Adipocyte (in vitro differentiated cells): ENCODE measurements around the gene CCT2.
A peak's percentile ranks its signal among the peaks of the same experiment; 100 is the strongest.

Experiments used
- DNase-seq: peaks from one replicate; pipeline ENCODE4 v3.0.0-alpha.2; 2015; ENCODE audit warnings: low read depth
- H3K27me3 ChIP-seq: replicated peaks from 2 replicates; pipeline ENCODE4 v1.7.0; 2013; ENCODE audit warnings: mild to moderate bottlenecking, low read length, moderate library complexity; ENCODE audit not compliant: control insufficient read depth, insufficient read depth
- H3K36me3 ChIP-seq: 2 replicates; pipeline ENCODE4 v1.7.0; 2013; ENCODE audit warnings: low read length, mild to moderate bottlenecking, moderate library complexity; ENCODE audit not compliant: control insufficient read depth, insufficient read depth, severe bottlenecking
- H3K4me1 ChIP-seq: 2 replicates; pipeline ENCODE4 v1.7.0; 2013; ENCODE audit warnings: mild to moderate bottlenecking, low read length, moderate library complexity; ENCODE audit not compliant: control insufficient read depth, insufficient read depth
- H3K4me3 ChIP-seq: 2 replicates; pipeline ENCODE4 v1.7.0; 2013; ENCODE audit warnings: mild to moderate bottlenecking, low read length, moderate library complexity
- H3K9ac ChIP-seq: 2 replicates; pipeline ENCODE4 v1.7.0; 2013; ENCODE audit warnings: mild to moderate bottlenecking, low read length, moderate library complexity
- H3K9me3 ChIP-seq: 2 replicates; pipeline ENCODE4 v1.7.0; 2013; ENCODE audit warnings: mild to moderate bottlenecking, low read length, moderate library complexity; ENCODE audit not compliant: control insufficient read depth

CCT2 gene

DNA sequence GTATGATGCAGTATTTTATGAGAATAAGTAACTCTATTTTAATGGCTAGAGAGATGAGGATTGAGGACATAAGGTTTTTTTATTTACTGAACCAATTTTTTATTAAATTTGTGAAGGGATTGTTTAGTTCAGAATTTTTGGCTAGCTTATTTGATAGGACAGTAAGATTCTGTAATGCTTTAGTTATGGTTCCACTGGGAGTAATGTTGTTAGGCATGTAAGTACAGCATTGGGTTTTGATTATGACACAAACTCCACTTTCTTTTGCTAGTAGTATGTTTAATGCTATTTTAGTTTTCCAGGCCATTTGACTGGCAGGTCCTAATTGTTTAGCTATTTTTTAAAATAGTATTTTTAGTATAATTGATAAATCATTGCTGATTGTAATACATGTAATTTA lies 59.3 kb downstream of the CCT2 start:
- peaks cover 21% of the 10 kb centered on the region for H3K4me1 ChIP-seq
- H3K36me3 ChIP-seq = no peaks in the 10 kb centered on the region
- H3K4me3 ChIP-seq = no peak overlapping the region
- no peak overlapping the region for H3K9ac ChIP-seq
- no peaks in the 10 kb centered on the region for H3K9me3 ChIP-seq
- no peaks in the 10 kb centered on the region for H3K27me3 ChIP-seq
- DNase-seq = no peak

GRCh38 chr12:69645031-69645430 lies 59.8 kb downstream of the CCT2 start:
- Histone ChIP-seq H3K4me3 (no peak overlapping the region), H3K9me3 (no peaks in the 10 kb centered on the region), H3K9ac (no peak overlapping the region), H3K4me1 (peaks cover 21% of the 10 kb centered on the region), H3K36me3 (no peaks in the 10 kb centered on the region), H3K27me3 (no peaks in the 10 kb centered on the region)
- no peak for DNase-seq

DNA sequence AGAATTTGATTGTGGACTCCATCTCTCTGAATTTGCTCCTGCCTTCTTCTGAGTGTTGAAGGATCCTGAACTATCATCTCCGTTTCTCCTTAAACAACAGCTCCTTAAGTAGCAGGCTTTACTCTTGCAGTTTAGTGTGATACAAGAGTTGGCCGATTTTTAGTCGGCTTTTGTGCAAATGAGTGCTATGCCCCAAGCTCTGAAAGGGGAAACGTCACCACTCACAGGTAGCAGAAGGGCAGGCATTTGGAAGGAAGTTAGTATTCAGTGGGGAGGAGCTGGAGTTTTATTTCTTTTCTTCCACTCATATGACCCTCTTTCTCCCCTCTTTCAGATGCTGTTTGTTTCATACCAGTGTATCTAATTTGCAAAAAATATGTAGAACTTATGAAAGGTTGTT lies 61.9 kb downstream of the CCT2 start:
- no peak overlapping the region for H3K9ac ChIP-seq
- H3K4me3 ChIP-seq = no peak overlapping the region
- no peaks in the 10 kb centered on the region for H3K36me3 ChIP-seq
- H3K9me3 ChIP-seq = no peaks in the 10 kb centered on the region
- peaks cover 21% of the 10 kb centered on the region for H3K4me1 ChIP-seq
- H3K27me3 ChIP-seq = no peaks in the 10 kb centered on the region
- no peak for DNase-seq

DNA sequence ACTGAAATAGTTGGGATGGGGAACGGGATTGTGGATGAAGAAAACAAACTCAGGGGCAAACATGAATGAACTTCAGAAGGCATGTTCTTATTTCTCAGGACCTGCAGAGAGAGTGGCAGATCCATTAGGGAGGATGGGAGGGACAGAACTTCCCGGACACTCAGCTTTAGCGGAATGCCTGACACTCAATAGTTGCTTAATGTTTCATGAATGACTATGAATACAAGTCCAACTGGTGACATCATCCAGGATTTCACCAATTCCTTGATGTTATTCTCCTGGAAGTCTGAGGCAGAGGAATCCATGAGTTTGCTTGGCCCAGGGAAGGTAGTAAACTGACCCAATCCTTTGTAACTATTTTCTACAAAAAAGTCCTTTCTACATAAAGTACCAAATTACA lies 63.2 kb downstream of the CCT2 start:
- Histone ChIP-seq H3K27me3 (no peaks in the 10 kb centered on the region), H3K4me1 (peaks cover 21% of the 10 kb centered on the region), H3K9me3 (no peaks in the 10 kb centered on the region), H3K9ac (no peak overlapping the region), H3K4me3 (no peak overlapping the region), H3K36me3 (no peaks in the 10 kb centered on the region)
- DNase-seq = peak; percentile 86

DNA sequence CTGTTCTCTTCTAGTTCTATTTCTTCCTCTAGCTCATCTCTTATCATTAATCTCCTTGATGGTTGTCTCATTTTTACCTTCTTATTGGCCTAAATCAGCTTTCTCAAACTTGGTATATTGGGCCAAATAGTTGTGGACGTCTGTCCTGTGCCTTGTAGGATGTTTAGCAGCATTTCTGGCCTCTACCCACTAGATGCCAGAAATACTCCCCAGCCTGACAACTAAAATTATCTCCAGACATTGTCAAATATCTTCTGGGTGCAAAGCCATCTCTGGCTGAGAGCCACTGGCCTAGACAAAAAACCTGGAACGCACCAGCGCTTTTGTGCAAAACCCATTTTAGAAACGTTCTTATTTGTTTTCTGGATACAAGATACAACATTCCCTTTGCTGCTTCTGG lies 64.3 kb downstream of the CCT2 start:
- Histone ChIP-seq H3K27me3 (no peaks in the 10 kb centered on the region), H3K9ac (no peak overlapping the region), H3K9me3 (no peaks in the 10 kb centered on the region), H3K4me3 (no peak overlapping the region), H3K4me1 (peaks cover 25% of the 10 kb centered on the region), H3K36me3 (no peaks in the 10 kb centered on the region)
- DNase-seq = no peak
